ENCODE data around the gene CES4A.

- TF ChIP-seq CTCF (IDR thresholded peaks at IDR 0.05) (no peak), ZFX (IDR thresholded peaks at IDR 0.05; ENCODE audit: borderline replicate concordance) (no peak)
Observed at GRCh38 chr16:66986559-66986958, 1.8 kb upstream of the CES4A start.
